Astrocyte of the cerebellum (primary cell): ENCODE results near the gene SLC22A23.
A peak's percentile ranks its signal among the peaks of the same experiment; 100 is the strongest.

Experiments
- DNase-seq: peaks from one replicate; pipeline ENCODE4 v3.0.0-alpha.2; 2011; ENCODE audit warnings: low read depth
- H3K4me3 ChIP-seq: 2 replicates; pipeline ENCODE4 v1.5.1; 2011; ENCODE audit warnings: mild to moderate bottlenecking, low read depth, low read length, moderate library complexity
- in situ Hi-C: cut with HindIII; loops from 2 replicates; pipeline ENCODE4 v1.10.0; 2017; ENCODE audit warnings: low sequenced_read_pairs
- TF ChIP-seq, protein P1 (sequence below): IDR thresholded peaks from 2 replicates; pipeline ENCODE4 v1.5.1; 2012; ENCODE audit warnings: low read length, low read depth, moderate library complexity, mild to moderate bottlenecking; ENCODE audit errors: missing control alignments

Gene SLC22A23

DNA sequence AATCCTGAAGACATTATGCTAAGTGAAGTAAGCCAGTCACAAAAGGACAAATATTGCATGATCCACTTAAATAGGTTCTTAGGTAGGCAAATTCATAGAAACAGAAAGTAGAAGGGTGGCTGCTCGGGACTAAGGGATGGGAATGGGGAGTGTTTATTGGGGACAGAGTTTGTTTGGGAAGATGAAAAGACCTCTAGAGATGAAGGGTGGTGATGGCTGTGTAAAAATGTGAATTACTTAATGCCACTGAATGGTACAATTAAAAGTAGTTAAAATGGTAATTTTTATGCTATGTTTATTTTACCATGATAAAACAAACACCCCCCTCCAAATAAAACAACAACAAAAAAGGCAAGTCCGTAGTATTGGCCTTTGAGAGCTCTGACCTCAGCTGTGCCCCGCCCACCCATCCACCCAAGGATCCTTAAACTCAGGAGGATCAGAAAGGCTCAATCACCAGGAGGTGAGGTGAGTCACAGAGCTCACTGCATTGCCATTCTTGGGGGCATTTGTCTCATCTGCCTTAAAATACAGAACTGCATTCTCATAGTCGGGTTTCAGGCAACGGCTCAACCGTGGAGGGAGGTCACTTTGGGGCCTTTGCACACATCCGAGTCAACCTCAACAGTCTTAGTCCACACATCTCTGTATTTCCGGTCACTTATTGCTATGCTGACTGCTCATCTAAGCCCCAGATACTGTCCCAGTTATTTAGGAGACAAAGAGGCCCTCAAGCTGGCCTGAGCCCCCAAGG, 96.7 kb downstream of the SLC22A23 start:
- in situ Hi-C loops = no loop called here
- no peak overlapping the region for H3K4me3 ChIP-seq
- DNase-seq = no peak
- TF ChIP-seq, protein P1, sequence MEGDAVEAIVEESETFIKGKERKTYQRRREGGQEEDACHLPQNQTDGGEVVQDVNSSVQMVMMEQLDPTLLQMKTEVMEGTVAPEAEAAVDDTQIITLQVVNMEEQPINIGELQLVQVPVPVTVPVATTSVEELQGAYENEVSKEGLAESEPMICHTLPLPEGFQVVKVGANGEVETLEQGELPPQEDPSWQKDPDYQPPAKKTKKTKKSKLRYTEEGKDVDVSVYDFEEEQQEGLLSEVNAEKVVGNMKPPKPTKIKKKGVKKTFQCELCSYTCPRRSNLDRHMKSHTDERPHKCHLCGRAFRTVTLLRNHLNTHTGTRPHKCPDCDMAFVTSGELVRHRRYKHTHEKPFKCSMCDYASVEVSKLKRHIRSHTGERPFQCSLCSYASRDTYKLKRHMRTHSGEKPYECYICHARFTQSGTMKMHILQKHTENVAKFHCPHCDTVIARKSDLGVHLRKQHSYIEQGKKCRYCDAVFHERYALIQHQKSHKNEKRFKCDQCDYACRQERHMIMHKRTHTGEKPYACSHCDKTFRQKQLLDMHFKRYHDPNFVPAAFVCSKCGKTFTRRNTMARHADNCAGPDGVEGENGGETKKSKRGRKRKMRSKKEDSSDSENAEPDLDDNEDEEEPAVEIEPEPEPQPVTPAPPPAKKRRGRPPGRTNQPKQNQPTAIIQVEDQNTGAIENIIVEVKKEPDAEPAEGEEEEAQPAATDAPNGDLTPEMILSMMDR = no peak

DNA sequence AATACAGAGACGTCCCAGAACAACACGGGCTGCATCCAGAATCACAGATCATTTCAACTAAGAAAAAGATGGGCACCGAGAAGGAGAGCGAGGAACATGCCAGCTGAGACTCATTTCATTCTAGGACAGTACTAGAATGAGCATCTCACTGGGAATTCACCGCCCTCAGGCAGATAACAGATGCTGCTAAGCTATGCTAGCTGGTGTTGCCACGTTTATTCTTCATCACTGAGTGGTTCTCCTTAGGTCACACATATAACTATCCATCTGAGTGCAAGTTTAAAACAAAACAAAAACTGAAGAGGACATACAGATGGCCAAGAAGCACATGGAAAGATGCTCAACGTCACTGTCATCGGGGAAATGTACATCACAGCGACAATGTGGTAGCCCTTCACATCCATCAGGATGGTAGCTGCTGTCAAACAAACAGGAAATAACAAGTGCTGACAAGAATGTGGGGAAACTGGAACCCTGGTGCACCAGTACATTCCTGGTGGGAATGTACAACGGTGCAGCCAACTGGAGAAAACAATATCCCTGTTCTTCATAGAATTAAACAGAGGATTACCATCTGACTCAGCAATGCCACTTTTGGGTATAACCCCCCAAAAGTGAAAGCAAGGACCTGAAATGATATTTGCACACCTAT, 97.6 kb downstream of the SLC22A23 start:
- DNase-seq = no peak
- in situ Hi-C loops = no loop called here
- TF ChIP-seq, protein P1 = no peak
- H3K4me3 ChIP-seq = no peak overlapping the region

GRCh38 chr6:3358413-3359100, 98.3 kb downstream of the SLC22A23 start:
- in situ Hi-C loops = no loop called here
- H3K4me3 ChIP-seq = no peak overlapping the region
- TF ChIP-seq, protein P1 = no peak
- no peak for DNase-seq

DNA sequence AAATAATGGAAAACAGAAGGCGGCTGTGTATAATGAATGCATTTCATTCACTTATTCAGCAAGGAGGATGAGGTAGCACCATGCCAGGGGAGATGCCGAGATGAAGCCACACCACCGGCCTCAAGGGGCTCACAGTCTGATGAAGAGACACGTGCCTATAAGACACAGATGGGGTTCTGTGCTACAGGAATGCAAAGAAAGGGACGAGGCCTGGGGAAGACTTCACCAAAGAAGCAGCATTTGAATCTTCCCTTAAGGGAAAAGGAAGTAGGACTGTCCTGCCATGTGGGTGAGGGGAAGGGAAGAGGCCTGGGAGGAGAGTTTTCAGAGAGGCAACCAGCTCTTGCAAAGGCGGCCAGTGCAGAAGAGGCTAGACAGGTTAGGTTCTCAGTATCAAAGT, 99.2 kb downstream of the SLC22A23 start:
- no peak overlapping the region for H3K4me3 ChIP-seq
- in situ Hi-C loops = no loop called here
- no peak for DNase-seq
- TF ChIP-seq, protein P1 = no peak

DNA sequence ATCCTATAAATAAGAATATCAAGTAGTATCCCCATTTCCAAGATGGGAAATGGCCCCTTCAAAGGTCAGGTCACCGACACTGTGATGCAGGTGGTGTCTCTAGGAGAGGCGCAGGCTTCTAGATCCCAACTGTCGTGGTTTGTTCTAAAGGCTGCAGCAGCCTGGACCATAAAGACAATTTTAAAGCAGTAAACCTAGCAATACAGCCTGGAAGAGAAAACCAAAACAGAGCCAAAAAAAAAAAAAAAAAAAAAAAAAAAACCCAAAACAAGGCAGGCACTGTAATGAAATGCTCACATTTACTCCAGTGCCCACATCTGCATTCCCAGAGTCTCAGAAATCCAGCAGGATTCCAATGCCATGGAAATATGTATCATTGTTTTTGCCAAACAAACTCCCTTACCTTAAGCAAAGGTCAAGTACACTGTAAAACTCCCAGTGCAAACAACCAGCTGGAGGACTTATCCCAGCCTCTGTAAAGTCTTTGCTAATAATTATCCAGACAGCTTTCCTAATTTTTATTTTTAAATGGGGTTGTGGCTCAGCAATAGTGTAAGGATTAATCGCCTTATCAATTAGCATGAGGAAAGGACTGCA, 99.9 kb downstream of the SLC22A23 start:
- DNase-seq = no peak
- in situ Hi-C loops = no loop called here
- H3K4me3 ChIP-seq = no peak overlapping the region
- TF ChIP-seq, protein P1 = no peak

DNA sequence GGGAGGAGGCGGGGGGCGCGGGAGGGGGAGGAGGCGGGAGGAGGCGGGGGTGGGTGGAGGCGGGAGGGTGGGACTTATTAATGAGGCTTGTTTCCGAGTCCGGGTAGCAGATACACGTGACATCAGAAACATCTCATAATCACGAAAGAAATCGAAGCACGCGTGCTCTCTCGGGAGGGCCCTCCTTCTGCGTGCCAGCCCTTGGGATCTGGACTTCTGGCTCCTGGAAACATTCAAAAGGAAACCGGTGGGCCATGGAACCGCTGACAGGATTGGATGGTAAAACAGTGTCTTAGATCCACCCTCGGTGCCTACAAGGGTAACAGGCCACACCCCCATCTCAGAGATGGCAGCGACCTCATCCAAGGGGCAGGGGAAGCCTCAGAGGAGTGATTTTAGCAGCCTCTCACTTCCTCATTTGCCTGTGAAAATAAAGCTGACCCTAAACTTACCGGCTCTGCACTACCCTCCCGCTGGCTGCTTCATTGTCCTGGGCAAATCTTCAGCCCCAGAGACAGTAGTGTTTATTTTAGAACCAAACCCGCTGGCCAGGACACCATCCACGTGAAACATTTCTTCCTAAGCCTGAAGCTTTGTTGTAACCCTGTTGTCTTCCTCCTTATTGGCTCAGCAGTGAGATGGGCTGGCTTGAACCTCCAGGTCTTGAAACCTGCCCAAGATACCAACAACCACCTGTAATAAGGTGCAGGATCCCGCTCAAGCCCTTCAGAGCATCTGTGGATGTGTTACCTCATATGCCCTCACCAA, 100.6 kb downstream of the SLC22A23 start:
- peak overlapping the region; percentile 31 for H3K4me3 ChIP-seq
- in situ Hi-C loops = no loop called here
- TF ChIP-seq, protein P1 = no peak
- no peak for DNase-seq
